NB4 (cell line): ENCODE results near the gene TSHZ2.

Experiments
- CTCF ChIP-seq: IDR thresholded peaks from one replicate; pipeline ENCODE4 v1.5.1; 2012; ENCODE audit warnings: low read depth, low read length
- POLR2A ChIP-seq: IDR thresholded peaks from 2 replicates; pipeline ENCODE4 v1.6.1; 2011; ENCODE audit warnings: mild to moderate bottlenecking; ENCODE audit not compliant: insufficient read length; ENCODE audit errors: extremely low read depth

- TF ChIP-seq CTCF (no peak), POLR2A (no peak)
Measured at GRCh38 chr20:53138454-53139262, 166.5 kb downstream of the TSHZ2 start.
